Caco-2 (cell line): ENCODE data around the gene FARSB. TPM values are rescaled to one million over a fixed set of nuclear protein-coding genes. Genes with fewer than 3 reads are reported as not detected.
"Not testable (repeated sequence)": the region's sequence is repeated elsewhere in the genome, so short reads cannot be mapped to it uniquely, and the experiment has no call there.

ENCODE experiments used
- BruUV-seq: library from RNA; stranded (reverse); fragments of 400-500 nt; replicated peaks from 2 replicates; lab custom pipeline; 2021; lab: Mats Ljungman, UMichigan
- CTCF ChIA-PET: fragments of 300-600 bp; sonication (Branson Sonifier 250); formaldehyde crosslinking; loops from one replicate; lab custom pipeline; 2022; ENCODE audit warnings: antibody characterized with exemption; lab: Charles Lee
- POLR2A ChIA-PET: fragments of 300-600 bp; sonication (Branson Sonifier 250); formaldehyde crosslinking; loops from one replicate; lab custom pipeline; 2022; ENCODE audit warnings: antibody characterized with exemption; lab: Charles Lee
- DNase-seq, 2 experiments: peaks; one replicate each; pipeline versions ENCODE4 v3.0.0 to v3.0.0-alpha.2; 2020 to 2022
- H3K27me3 ChIP-seq: replicated peaks from 2 replicates; pipeline ENCODE4 v1.6.0; 2011; ENCODE audit warnings: low read length; ENCODE audit not compliant: control insufficient read depth, insufficient read depth
- H3K36me3 ChIP-seq: 2 replicates; pipeline ENCODE4 v1.5.1; 2011; ENCODE audit warnings: low read length; ENCODE audit not compliant: control insufficient read depth, insufficient read depth
- H3K4me1 ChIP-seq: fragments of 250-450 bp; sonication (Bioruptor Pico); 2 replicates; pipeline ENCODE4 v1.5.1; 2020; ENCODE audit warnings: mild to moderate bottlenecking
- H3K4me3 ChIP-seq: 2 replicates; pipeline ENCODE4 v1.5.1; 2011; ENCODE audit warnings: low read depth, mild to moderate bottlenecking, control low read depth, low read length
- H3K9me3 ChIP-seq: fragments of 250-450 bp; sonication (Bioruptor Pico); 2 replicates; pipeline ENCODE4 v1.5.1; 2020; ENCODE audit warnings: mild to moderate bottlenecking, moderate library complexity
- H3K27ac Mint-ChIP-seq: one replicate; pipeline ENCODE4 v1.8.0; 2022; ENCODE audit warnings: mixed read lengths; ENCODE audit not compliant: unreplicated experiment
- H3K27me3 Mint-ChIP-seq: one replicate; pipeline ENCODE4 v1.8.0; 2022; ENCODE audit warnings: mixed read lengths; ENCODE audit not compliant: insufficient read depth, unreplicated experiment
- H3K36me3 Mint-ChIP-seq: one replicate; pipeline ENCODE4 v1.8.0; 2022; ENCODE audit warnings: mild to moderate bottlenecking, mixed read lengths; ENCODE audit not compliant: insufficient read depth, unreplicated experiment
- H3K4me1 Mint-ChIP-seq: one replicate; pipeline ENCODE4 v1.8.0; 2022; ENCODE audit warnings: low read depth, mixed read lengths; ENCODE audit not compliant: unreplicated experiment
- H3K4me3 Mint-ChIP-seq: one replicate; pipeline ENCODE4 v1.8.0; 2022; ENCODE audit warnings: mild to moderate bottlenecking, moderate library complexity, mixed read lengths; ENCODE audit not compliant: unreplicated experiment
- H3K9me3 Mint-ChIP-seq: one replicate; pipeline ENCODE4 v1.8.0; 2022; ENCODE audit warnings: mixed read lengths; ENCODE audit not compliant: unreplicated experiment
- CTCF ChIP-seq, 2 experiments: fragments of 200-600 bp in 1 of 2; IDR thresholded peaks; 1 replicate in 1 of 2; 2 replicates in 1 of 2; pipeline versions ENCODE4 v1.5.1 to v1.8.0; 2011 to 2022; ENCODE audit warnings: antibody characterized with exemption in 1 of 2, control low read depth in 1 of 2, inconsistent platforms in 1 of 2, low read depth in 1 of 2, low read length in 1 of 2, mild to moderate bottlenecking in 1 of 2, moderate library complexity in 1 of 2; ENCODE audit not compliant: insufficient read depth in 1 of 2, severe bottlenecking in 1 of 2, unreplicated experiment in 1 of 2
- intact Hi-C: fragments of 100-400 bp; cut with micrococcal nuclease; formaldehyde crosslinking; loops from one replicate; pipeline ENCODE4 v1.10.0; 2022; ENCODE audit not compliant: unreplicated experiment
- total RNA-seq: library from RNA; stranded (reverse); gene quantifications from 2 replicates; pipeline ENCODE4 v1.2.3, GENCODE V29; 2022

Gene FARSB
- total RNA-seq, 1 experiment from 2014 or later = 48.9 TPM

DNA sequence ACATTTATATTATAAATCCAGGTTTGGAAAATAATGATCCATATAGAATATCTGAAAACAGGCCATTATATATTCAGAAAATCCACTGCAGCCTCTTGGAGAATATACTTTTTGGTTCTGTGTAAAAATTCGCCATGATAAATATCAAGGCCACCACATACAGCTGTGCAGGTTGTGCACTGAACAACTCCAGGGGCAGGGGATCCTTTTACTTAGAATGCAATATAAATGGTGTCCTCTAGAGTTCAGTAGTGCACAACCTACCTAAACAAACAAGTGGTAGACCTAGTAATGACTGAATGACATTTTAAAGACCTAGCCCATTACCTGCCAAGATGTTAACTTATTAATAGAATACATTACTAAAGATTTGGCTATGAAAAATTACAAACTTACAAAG lies 37.9 kb upstream of the FARSB start:
- intact Hi-C loops = loop anchor here (1.0 to 5.0 kb wide), 5 partner anchors 103 to 523 kb away; partner anchors contain the start of gene ACSL3
- POLR2A ChIA-PET = no interaction called here
- CTCF ChIA-PET = interaction anchor here (0.8 to 1.9 kb wide), 4 partner anchors 15 to 245 kb away, joined by 3 to 9 read pairs (median 6); no protein-coding TSS in a partner anchor

DNA sequence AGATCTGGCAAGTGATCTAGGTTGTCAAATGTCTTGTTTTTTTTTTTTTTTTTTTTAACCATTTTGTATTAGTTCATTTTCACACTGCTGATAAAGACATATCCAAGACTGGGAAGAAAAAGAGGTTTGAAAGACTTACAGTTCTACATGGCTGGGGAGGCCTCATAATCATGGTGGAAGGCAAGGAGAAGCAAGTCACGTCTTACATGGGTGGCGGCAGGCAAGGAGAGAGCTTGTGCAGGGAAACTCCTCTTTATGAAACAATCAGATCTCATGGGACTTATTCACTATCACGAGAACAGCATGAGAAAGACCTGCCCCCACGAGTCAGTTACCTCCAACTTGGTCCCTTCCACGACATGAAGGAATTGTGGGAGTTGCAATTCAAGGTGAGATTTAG lies 37.5 kb upstream of the FARSB start:
- H3K36me3 Mint-ChIP-seq, H3K27ac Mint-ChIP-seq, POLR2A ChIA-PET, H3K9me3 ChIP-seq, H3K27me3 ChIP-seq, H3K4me1 ChIP-seq, H3K4me1 Mint-ChIP-seq, H3K4me3 ChIP-seq, H3K9me3 Mint-ChIP-seq, H3K4me3 Mint-ChIP-seq, BruUV-seq, H3K36me3 ChIP-seq, DNase-seq, H3K27me3 Mint-ChIP-seq: not testable (repeated sequence)
- intact Hi-C loops = loop anchor here (5.0 kb wide), 3 partner anchors 104 to 524 kb away; partner anchors contain the start of gene ACSL3
- CTCF ChIA-PET = interaction anchor here (0.8 to 1.9 kb wide), 3 partner anchors 168 to 246 kb away, joined by 3 to 9 read pairs (median 5); no protein-coding TSS in a partner anchor

More for the DNA sequence above, 37.9 kb upstream of the FARSB start:
- Histone ChIP-seq H3K36me3 (no peaks in the 10 kb centered on the region), H3K27me3 (no peaks in the 10 kb centered on the region), H3K4me1 (no peaks in the 10 kb centered on the region), H3K4me3 (no peak overlapping the region), H3K9me3 (no peaks in the 10 kb centered on the region)
- peak in 1 of 2 experiments; percentile 55 for DNase-seq
- H3K36me3 Mint-ChIP-seq = no peaks in the 10 kb centered on the region
- H3K4me3 Mint-ChIP-seq = no peak overlapping the region
- no peaks in the 10 kb centered on the region for H3K9me3 Mint-ChIP-seq
- H3K4me1 Mint-ChIP-seq = no peaks in the 10 kb centered on the region
- H3K27me3 Mint-ChIP-seq = no peaks in the 10 kb centered on the region
- TF ChIP-seq CTCF (IDR thresholded peaks at IDR 0.05; ENCODE audit: insufficient read depth in 1 of 2, low read depth in 1 of 2, low read length in 1 of 2, severe bottlenecking in 1 of 2, unreplicated experiment in 1 of 2) = peak; percentile 58 to 65
- BruUV-seq = no TSS peak
- no peak overlapping the region for H3K27ac Mint-ChIP-seq

DNA sequence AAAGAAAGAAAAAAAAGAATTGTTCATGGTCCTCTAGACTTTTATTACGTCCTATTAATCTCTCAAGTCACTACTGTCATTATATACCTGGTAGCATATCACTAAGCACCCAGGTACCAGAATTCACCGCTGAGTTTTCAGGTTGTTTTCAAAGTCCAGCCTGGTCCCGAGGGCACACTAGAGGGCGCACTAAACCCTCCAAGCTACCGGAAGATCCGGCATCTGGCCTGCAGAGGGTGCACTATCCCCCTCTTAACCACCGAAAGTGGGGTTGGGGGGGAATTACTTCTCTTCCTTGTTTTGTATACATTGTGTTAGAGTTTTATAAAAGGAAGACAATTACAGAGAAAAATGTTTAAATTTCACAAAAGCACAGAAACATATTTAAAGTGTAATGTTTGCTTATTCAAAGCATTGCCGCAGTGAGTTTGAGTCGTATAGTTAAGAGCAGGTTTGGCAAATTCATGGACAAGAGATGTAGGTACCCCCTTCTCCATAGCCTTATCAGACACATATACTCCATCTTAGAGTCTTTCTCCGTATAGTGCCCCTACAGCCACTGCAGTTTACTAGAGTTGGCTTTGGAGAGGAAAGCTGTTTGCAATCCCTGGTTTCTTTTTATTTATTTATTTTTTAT lies 34.8 kb upstream of the FARSB start:
- no peaks in the 10 kb centered on the region for H3K9me3 Mint-ChIP-seq
- peak; percentile 82 to 89 for DNase-seq
- no peak overlapping the region for H3K4me3 Mint-ChIP-seq
- no peaks in the 10 kb centered on the region for H3K4me1 Mint-ChIP-seq
- H3K9me3 ChIP-seq = no peaks in the 10 kb centered on the region
- no peaks in the 10 kb centered on the region for H3K36me3 Mint-ChIP-seq
- POLR2A ChIA-PET = no interaction called here
- intact Hi-C loops = loop anchor here (1.0 to 5.0 kb wide), 9 partner anchors 19 to 527 kb away; partner anchors contain the start of genes ACSL3 and FARSB
- CTCF ChIA-PET = interaction anchor here (0.6 to 2.4 kb wide), 21 partner anchors 9 to 373 kb away, joined by 3 to 27 read pairs (median 5); partner anchors contain the start of gene MOGAT1
- no peaks in the 10 kb centered on the region for H3K4me1 ChIP-seq
- H3K27ac Mint-ChIP-seq = no peak overlapping the region
- no peaks in the 10 kb centered on the region for H3K27me3 Mint-ChIP-seq
- no peaks in the 10 kb centered on the region for H3K36me3 ChIP-seq
- no TSS peak for BruUV-seq
- H3K27me3 ChIP-seq = no peaks in the 10 kb centered on the region
- H3K4me3 ChIP-seq = no peak overlapping the region
- peak; percentile 100 for TF ChIP-seq CTCF (IDR thresholded peaks at IDR 0.05; ENCODE audit: insufficient read depth in 1 of 2, low read depth in 1 of 2, low read length in 1 of 2, severe bottlenecking in 1 of 2, unreplicated experiment in 1 of 2)
